ENCODE measurements around the gene DNASE1L2. TPM values are rescaled to one million over a fixed set of nuclear protein-coding genes. Genes with fewer than 3 reads are reported as not detected.

The DNASE1L2 gene
- total and polyA plus RNA-seq, 4 donors, result 0.38 to 1.1 (median 0.73) TPM

- Histone ChIP-seq H3K27me3 (ENCODE audit: control insufficient read depth in 1 of 2, insufficient read depth in 2 of 2, low read length in 1 of 2) (no peaks in the 10 kb centered on the region), H3K4me3 (ENCODE audit: low read length in 2 of 2) (peak overlapping the region; percentile 61 to 74), H3K9me3 (ENCODE audit: control insufficient read depth, low read length) (no peaks in the 10 kb centered on the region), H3K4me1 (ENCODE audit: control insufficient read depth in 1 of 2, insufficient read depth in 2 of 2, low read length in 2 of 2) (no peaks in the 10 kb centered on the region), H3K27ac (ENCODE audit: low read depth in 1 of 2, low read length in 2 of 2) (peak overlapping the region; percentile 29 to 73), H3K36me3 (ENCODE audit: control insufficient read depth in 1 of 2, insufficient read depth in 2 of 2, low read length in 1 of 2) (no peaks in the 10 kb centered on the region)
- intact Hi-C loops (cut with DNase I), result loop anchor here in 1 of 2 donors (1.0 kb wide), 1 partner anchor 9 kb away; the partner anchor contains the start of gene E4F1
- DNase-seq (peak in 1 of 2 donors; percentile 54), ATAC-seq (ENCODE audit: low FRiP score) (no peak)
- 1% methylated on average over 61 to 98 of the region's 98 CpGs for WGBS, 2 donors
These were observed 22.2 kb upstream of the DNASE1L2 start for GRCh38 chr16:2213817-2214718.

DNA sequence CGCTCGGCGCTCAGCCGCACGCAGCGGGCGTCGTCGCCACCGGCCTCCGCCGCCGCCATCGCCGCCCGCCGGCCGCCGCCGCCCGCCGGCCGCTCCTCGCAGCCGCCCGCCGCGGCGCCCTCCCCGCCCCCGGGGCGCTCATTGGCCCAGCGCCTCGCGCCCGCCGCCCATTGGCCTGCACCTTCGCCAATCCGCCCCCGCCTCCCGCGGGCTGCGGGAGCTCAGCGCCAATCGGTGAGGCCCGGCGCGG, 21.6 kb upstream of the DNASE1L2 start, which contains the start of gene PGP:
Gene PGP (minus strand): TSS at position 122 of the 250 bp plus-strand sequence. CDS start 63 bp downstream, at position 59.
- H3K36me3 ChIP-seq (ENCODE audit: control insufficient read depth in 1 of 2, insufficient read depth in 2 of 2, low read length in 1 of 2), result no peaks in the 10 kb centered on the region
- no peaks in the 10 kb centered on the region for H3K4me1 ChIP-seq (ENCODE audit: control insufficient read depth in 1 of 2, insufficient read depth in 2 of 2, low read length in 2 of 2)
- peak; percentile 97 for ATAC-seq (ENCODE audit: low FRiP score)
- peak within 1 kb of the TSS; percentile 29 to 93 for H3K27ac ChIP-seq (ENCODE audit: low read depth in 1 of 2, low read length in 2 of 2)
- WGBS, 2 donors, result 0 to 1% methylated on average over 16 to 48 of the region's 48 CpGs
- no peaks in the 10 kb centered on the region for H3K27me3 ChIP-seq (ENCODE audit: control insufficient read depth in 1 of 2, insufficient read depth in 2 of 2, low read length in 1 of 2)
- no peaks in the 10 kb centered on the region for H3K9me3 ChIP-seq (ENCODE audit: control insufficient read depth, low read length)
- DNase-seq, result no peak
- intact Hi-C loops (cut with DNase I), result loop anchor here in 1 of 2 donors (1.0 kb wide), 1 partner anchor 9 kb away; the partner anchor contains the start of gene E4F1
- H3K4me3 ChIP-seq (ENCODE audit: low read length in 2 of 2), result peak within 1 kb of the TSS; percentile 61 to 74

GRCh38 chr16:2216330-2216729, 19.9 kb upstream of the DNASE1L2 start:
- WGBS, 2 donors, result 93 to 94% methylated on average over 4 of the region's 4 CpGs
- Histone ChIP-seq H3K27ac (ENCODE audit: low read depth in 1 of 2, low read length in 2 of 2) (no peak overlapping the region), H3K9me3 (ENCODE audit: control insufficient read depth, low read length) (no peaks in the 10 kb centered on the region), H3K36me3 (ENCODE audit: control insufficient read depth in 1 of 2, insufficient read depth in 2 of 2, low read length in 1 of 2) (no peaks in the 10 kb centered on the region), H3K27me3 (ENCODE audit: control insufficient read depth in 1 of 2, insufficient read depth in 2 of 2, low read length in 1 of 2) (no peaks in the 10 kb centered on the region), H3K4me1 (ENCODE audit: control insufficient read depth in 1 of 2, insufficient read depth in 2 of 2, low read length in 2 of 2) (no peaks in the 10 kb centered on the region), H3K4me3 (ENCODE audit: low read length in 2 of 2) (no peak overlapping the region)
- no peak for DNase-seq
- intact Hi-C loops (cut with DNase I), result no loop called here
- no peak for ATAC-seq (ENCODE audit: low FRiP score)

DNA sequence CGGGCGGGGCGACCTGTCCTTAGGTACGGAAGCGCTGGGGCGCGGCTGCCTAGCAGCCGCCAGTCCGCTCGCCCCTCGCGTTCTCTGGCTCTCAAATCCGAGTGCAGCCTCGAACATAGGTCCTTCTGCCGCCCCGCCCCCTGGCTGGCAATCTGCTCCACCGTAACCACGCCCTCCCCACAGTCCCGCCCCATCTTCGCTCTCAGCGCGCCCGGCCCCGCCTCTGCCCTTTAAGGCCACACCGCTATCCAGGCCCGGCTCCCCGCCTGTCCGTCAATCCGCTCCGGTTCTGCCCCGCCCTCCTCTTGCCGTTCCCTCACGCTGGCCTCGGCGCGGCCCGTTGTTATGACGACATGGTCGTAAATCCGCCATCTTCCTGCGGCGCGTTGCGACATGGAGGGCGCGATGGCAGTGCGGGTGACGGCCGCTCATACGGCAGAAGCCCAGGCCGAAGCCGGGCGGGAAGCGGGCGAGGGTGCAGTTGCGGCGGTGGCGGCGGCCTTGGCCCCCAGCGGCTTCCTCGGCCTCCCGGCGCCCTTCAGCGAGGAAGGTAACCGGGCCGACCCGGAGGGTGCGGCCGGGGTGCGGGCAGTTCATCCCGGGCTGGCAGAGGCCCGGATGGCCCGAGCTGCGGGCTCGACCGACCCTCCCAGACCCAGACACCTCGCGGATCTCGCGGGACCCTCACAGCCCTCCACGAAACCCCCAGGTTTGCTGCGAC, 12.9 kb upstream of the DNASE1L2 start, which contains the start of gene E4F1:
Gene E4F1 (plus strand): TSS at position 371 of the 721 bp plus-strand sequence. CDS start 23 bp downstream, at position 394.
- peak; percentile 99 for ATAC-seq (ENCODE audit: low FRiP score)
- H3K9me3 ChIP-seq (ENCODE audit: control insufficient read depth, low read length), result no peaks in the 10 kb centered on the region

GRCh38 chr16:2223942-2224486, 12.2 kb upstream of the DNASE1L2 start:
- DNase-seq (peak in 1 of 2 donors; percentile 68), ATAC-seq (ENCODE audit: low FRiP score) (peak; percentile 65)
- intact Hi-C loops (cut with DNase I), result loop anchor here in 1 of 2 donors (1.0 to 2.0 kb wide), 3 partner anchors 10 to 69 kb away; partner anchors contain the start of genes ECI1, PGP and TRAF7
- no peaks in the 10 kb centered on the region for H3K4me1 ChIP-seq (ENCODE audit: control insufficient read depth in 1 of 2, insufficient read depth in 2 of 2, low read length in 2 of 2)
- H3K36me3 ChIP-seq (ENCODE audit: control insufficient read depth in 1 of 2, insufficient read depth in 2 of 2, low read length in 1 of 2), result peaks cover 0 to under 1% of the 10 kb centered on the region in 2 donors
- no peaks in the 10 kb centered on the region for H3K9me3 ChIP-seq (ENCODE audit: control insufficient read depth, low read length)
- peak overlapping the region; percentile 43 to 82 for H3K4me3 ChIP-seq (ENCODE audit: low read length in 2 of 2)
- H3K27me3 ChIP-seq (ENCODE audit: control insufficient read depth in 1 of 2, insufficient read depth in 2 of 2, low read length in 1 of 2), result no peaks in the 10 kb centered on the region
- H3K27ac ChIP-seq (ENCODE audit: low read depth in 1 of 2, low read length in 2 of 2), result no peak overlapping the region
- whole genome bisulfite sequencing, 2 donors, result 6 to 7% methylated on average over 15 to 22 of the region's 22 CpGs

More for the DNA sequence above, 12.9 kb upstream of the DNASE1L2 start, which contains the start of gene E4F1:
- no peaks in the 10 kb centered on the region for H3K4me1 ChIP-seq (ENCODE audit: control insufficient read depth in 1 of 2, insufficient read depth in 2 of 2, low read length in 2 of 2)
- H3K27me3 ChIP-seq (ENCODE audit: control insufficient read depth in 1 of 2, insufficient read depth in 2 of 2, low read length in 1 of 2), result no peaks in the 10 kb centered on the region
- intact Hi-C loops (cut with DNase I), result loop anchor here in 1 of 2 donors (1.0 to 2.0 kb wide), 3 partner anchors 9 to 68 kb away; partner anchors contain the start of genes ECI1, PGP and TRAF7
- WGBS, 2 donors, result 0% methylated on average over 74 to 82 of the region's 82 CpGs
- peak; percentile 100 for DNase-seq
- no peak within 1 kb of the TSS for H3K27ac ChIP-seq (ENCODE audit: low read depth in 1 of 2, low read length in 2 of 2)
- no peaks in the 10 kb centered on the region for H3K36me3 ChIP-seq (ENCODE audit: control insufficient read depth in 1 of 2, insufficient read depth in 2 of 2, low read length in 1 of 2)
- peak within 1 kb of the TSS; percentile 43 to 82 for H3K4me3 ChIP-seq (ENCODE audit: low read length in 2 of 2)

DNA sequence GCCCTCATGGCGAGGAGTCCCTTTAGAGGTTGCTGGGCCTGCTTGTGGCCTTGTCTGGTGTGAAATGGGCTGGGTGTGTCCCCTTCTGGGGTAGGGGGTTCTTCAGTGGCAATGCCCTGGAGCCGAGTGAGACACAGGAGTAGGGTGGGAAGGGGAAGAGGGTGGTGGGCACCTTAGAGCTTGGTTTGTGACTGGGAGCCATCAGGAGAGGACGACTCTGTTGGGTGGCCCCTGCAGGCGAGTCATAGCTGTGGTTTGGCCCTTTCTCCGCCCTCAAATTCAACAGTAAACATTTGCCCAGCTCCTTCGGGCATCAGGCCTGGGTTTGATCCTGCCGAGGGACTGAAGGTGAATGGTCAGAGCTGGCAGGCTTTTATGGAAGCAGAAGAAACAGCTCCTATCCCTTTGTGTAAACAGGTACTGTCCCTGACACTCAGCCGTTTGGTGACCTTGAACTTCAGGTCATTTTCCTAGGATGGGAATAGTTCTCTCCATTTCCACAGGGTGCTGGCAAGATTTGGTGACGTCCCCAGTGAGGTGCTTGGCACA, 9.9 kb upstream of the DNASE1L2 start:
- intact Hi-C loops (cut with DNase I), result no loop called here
- Histone ChIP-seq H3K4me1 (ENCODE audit: control insufficient read depth in 1 of 2, insufficient read depth in 2 of 2, low read length in 2 of 2) (no peaks in the 10 kb centered on the region), H3K27me3 (ENCODE audit: control insufficient read depth in 1 of 2, insufficient read depth in 2 of 2, low read length in 1 of 2) (no peaks in the 10 kb centered on the region), H3K36me3 (ENCODE audit: control insufficient read depth in 1 of 2, insufficient read depth in 2 of 2, low read length in 1 of 2) (peaks cover 0 to 8% of the 10 kb centered on the region in 2 donors), H3K9me3 (ENCODE audit: control insufficient read depth, low read length) (no peaks in the 10 kb centered on the region), H3K4me3 (ENCODE audit: low read length in 2 of 2) (no peak overlapping the region), H3K27ac (ENCODE audit: low read depth in 1 of 2, low read length in 2 of 2) (no peak overlapping the region)
- DNase-seq (no peak), ATAC-seq (ENCODE audit: low FRiP score) (no peak)
- 66 to 67% methylated on average over 9 of the region's 9 CpGs for WGBS, 2 donors

DNA sequence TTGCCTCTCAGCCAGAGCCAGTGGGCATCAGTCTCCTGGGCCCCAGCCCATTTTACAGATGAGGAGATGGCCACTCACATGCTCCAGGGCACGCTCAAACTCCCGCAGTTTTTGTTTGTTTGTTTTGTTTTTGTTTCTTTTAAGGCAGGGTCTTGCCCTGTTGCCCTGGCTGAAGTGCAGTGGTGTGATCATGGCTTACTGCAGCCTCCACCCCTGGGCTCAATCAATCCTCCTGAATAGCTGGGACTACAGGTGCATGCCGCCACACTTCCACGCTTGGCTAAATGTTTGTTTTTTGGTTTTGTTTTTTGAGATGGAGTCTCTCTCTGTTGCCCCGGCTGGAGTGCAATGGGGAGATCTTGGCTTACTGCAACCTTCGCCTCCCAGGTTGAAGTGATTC, 9.3 kb upstream of the DNASE1L2 start:
- no peak overlapping the region for H3K27ac ChIP-seq (ENCODE audit: low read depth in 1 of 2, low read length in 2 of 2)
- H3K4me1 ChIP-seq (ENCODE audit: control insufficient read depth in 1 of 2, insufficient read depth in 2 of 2, low read length in 2 of 2), result no peaks in the 10 kb centered on the region
- DNase-seq, result no peak
- 85 to 88% methylated on average over 6 of the region's 6 CpGs for WGBS, 2 donors
- no peak overlapping the region for H3K4me3 ChIP-seq (ENCODE audit: low read length in 2 of 2)
- intact Hi-C loops (cut with DNase I), result no loop called here
- ATAC-seq (ENCODE audit: low FRiP score), result no peak
- peaks cover 0 to 8% of the 10 kb centered on the region in 2 donors for H3K36me3 ChIP-seq (ENCODE audit: control insufficient read depth in 1 of 2, insufficient read depth in 2 of 2, low read length in 1 of 2)
- H3K9me3 ChIP-seq (ENCODE audit: control insufficient read depth, low read length), result no peaks in the 10 kb centered on the region
- H3K27me3 ChIP-seq (ENCODE audit: control insufficient read depth in 1 of 2, insufficient read depth in 2 of 2, low read length in 1 of 2), result no peaks in the 10 kb centered on the region

- DNase-seq (no peak), ATAC-seq (ENCODE audit: low FRiP score) (no peak)
- Histone ChIP-seq H3K9me3 (ENCODE audit: control insufficient read depth, low read length) (no peaks in the 10 kb centered on the region), H3K4me3 (ENCODE audit: low read length in 2 of 2) (no peak overlapping the region), H3K27me3 (ENCODE audit: control insufficient read depth in 1 of 2, insufficient read depth in 2 of 2, low read length in 1 of 2) (no peaks in the 10 kb centered on the region), H3K4me1 (ENCODE audit: control insufficient read depth in 1 of 2, insufficient read depth in 2 of 2, low read length in 2 of 2) (no peaks in the 10 kb centered on the region), H3K36me3 (ENCODE audit: control insufficient read depth in 1 of 2, insufficient read depth in 2 of 2, low read length in 1 of 2) (peaks cover 0 to 8% of the 10 kb centered on the region in 2 donors), H3K27ac (ENCODE audit: low read depth in 1 of 2, low read length in 2 of 2) (no peak overlapping the region)
- WGBS, 2 donors, result 89 to 92% methylated on average over 21 to 25 of the region's 25 CpGs
- intact Hi-C loops (cut with DNase I), result no loop called here
These were observed 8.0 kb upstream of the DNASE1L2 start for GRCh38 chr16:2228161-2228824.

Measured in aorta (tissue), 5 donors.